PFSK-1 (cell line): Measurements from ENCODE around the gene IFT88.

Source experiments
- SIN3A ChIP-seq: IDR thresholded peaks from 2 replicates; pipeline ENCODE4 v1.6.1; 2012; ENCODE audit warnings: mild to moderate bottlenecking, low read length, moderate library complexity, borderline replicate concordance; ENCODE audit not compliant: insufficient read depth
- TAF1 ChIP-seq: IDR thresholded peaks from 2 replicates; pipeline ENCODE4 v1.6.1; 2012; ENCODE audit warnings: low read length, control low read depth, borderline replicate concordance; ENCODE audit not compliant: insufficient read depth

DNA sequence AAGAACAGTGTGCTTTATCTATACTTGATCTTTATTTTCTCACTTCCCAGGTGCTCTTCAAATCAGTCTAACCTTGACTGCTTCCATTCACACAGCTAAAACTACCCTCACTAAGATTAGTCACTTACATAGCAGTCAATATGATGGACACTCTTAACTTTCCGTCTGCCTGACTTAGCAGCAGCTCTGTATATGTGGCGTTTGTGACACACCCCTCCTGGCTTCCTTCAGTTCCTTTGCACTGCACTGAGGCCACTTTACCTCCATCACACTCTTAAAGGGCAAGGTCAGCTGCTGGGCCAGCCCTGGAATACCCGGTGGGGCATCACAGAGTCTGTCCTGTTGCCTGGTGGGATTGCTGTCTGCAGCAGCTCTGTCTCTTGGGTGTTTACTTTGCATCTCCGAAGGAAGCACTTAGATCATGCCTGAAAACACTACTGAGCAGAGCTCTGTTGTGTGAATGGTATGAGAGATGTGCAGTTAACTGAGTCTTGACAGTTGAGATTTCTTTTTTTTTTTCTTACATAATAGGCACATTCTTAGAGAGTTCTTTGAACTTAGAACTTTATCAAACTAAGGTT is 101.0 kb downstream of the IFT88 start:
- no peak for TF ChIP-seq TAF1
- no peak for TF ChIP-seq SIN3A
